ENCODE data around the gene COL15A1.

GRCh38 chr9:99083051-99083450 is 139.3 kb downstream of the COL15A1 start:
- no peak for TF ChIP-seq DPF2 (CRISPR knock-in tag; IDR thresholded peaks at IDR 0.05; ENCODE audit: borderline replicate concordance, low read depth)
- no peak for TF ChIP-seq TEAD3 (CRISPR knock-in tag; optimal IDR thresholded peaks at IDR 0.05; ENCODE audit: borderline replicate concordance)
- TF ChIP-seq PHF8 (CRISPR knock-in tag; IDR thresholded peaks at IDR 0.05): no peak
